Immature natural killer cell (primary cell): ENCODE data around the gene ADGRF5. TPM values are rescaled to one million over a fixed set of nuclear protein-coding genes. Genes with fewer than 3 reads are reported as not detected.

Experiments
- DNase-seq, 3 donors: peaks; one replicate each; pipeline ENCODE4 v3.0.0; 2022; ENCODE audit warnings: mixed read lengths in 1 of 3
- H3K27ac Mint-ChIP-seq, 6 donors: one replicate each; pipeline ENCODE4 v1.8.0; 2020; ENCODE audit warnings: mixed read lengths in 6 of 6, mild to moderate bottlenecking in 5 of 6, inconsistent platforms in 4 of 6, moderate library complexity in 3 of 6
- H3K27me3 Mint-ChIP-seq, 3 donors: one replicate each; pipeline ENCODE4 v1.8.0; 2020 to 2021; ENCODE audit warnings: low read depth in 3 of 3, mild to moderate bottlenecking in 3 of 3, mixed read lengths in 3 of 3, moderate library complexity in 3 of 3, inconsistent platforms in 1 of 3
- H3K36me3 Mint-ChIP-seq, 3 donors: one replicate each; pipeline ENCODE4 v1.8.0; 2020; ENCODE audit warnings: mixed read lengths in 3 of 3, inconsistent platforms in 2 of 3, mild to moderate bottlenecking in 2 of 3
- H3K4me1 Mint-ChIP-seq, 2 donors: one replicate each; pipeline ENCODE4 v1.8.0; 2020; ENCODE audit warnings: inconsistent platforms in 2 of 2, mild to moderate bottlenecking in 2 of 2, mixed read lengths in 2 of 2, moderate library complexity in 1 of 2
- H3K4me3 Mint-ChIP-seq, 5 donors: one replicate each; pipeline ENCODE4 v1.8.0; 2020; ENCODE audit warnings: mild to moderate bottlenecking in 5 of 5, mixed read lengths in 5 of 5, inconsistent platforms in 3 of 5, moderate library complexity in 3 of 5
- H3K9me3 Mint-ChIP-seq, 6 donors: one replicate each; pipeline ENCODE4 v1.8.0; 2020; ENCODE audit warnings: mild to moderate bottlenecking in 6 of 6, mixed read lengths in 6 of 6, inconsistent platforms in 4 of 6, moderate library complexity in 3 of 6
- polyA plus RNA-seq, 3 donors: library from polyadenylated mRNA; unstranded; fragments of 300-500 nt; fragmentation: Illumina TruSeq; gene quantifications; one replicate each; pipeline ENCODE4 v1.2.3, GENCODE V29; 2021

The ADGRF5 gene, protein sequence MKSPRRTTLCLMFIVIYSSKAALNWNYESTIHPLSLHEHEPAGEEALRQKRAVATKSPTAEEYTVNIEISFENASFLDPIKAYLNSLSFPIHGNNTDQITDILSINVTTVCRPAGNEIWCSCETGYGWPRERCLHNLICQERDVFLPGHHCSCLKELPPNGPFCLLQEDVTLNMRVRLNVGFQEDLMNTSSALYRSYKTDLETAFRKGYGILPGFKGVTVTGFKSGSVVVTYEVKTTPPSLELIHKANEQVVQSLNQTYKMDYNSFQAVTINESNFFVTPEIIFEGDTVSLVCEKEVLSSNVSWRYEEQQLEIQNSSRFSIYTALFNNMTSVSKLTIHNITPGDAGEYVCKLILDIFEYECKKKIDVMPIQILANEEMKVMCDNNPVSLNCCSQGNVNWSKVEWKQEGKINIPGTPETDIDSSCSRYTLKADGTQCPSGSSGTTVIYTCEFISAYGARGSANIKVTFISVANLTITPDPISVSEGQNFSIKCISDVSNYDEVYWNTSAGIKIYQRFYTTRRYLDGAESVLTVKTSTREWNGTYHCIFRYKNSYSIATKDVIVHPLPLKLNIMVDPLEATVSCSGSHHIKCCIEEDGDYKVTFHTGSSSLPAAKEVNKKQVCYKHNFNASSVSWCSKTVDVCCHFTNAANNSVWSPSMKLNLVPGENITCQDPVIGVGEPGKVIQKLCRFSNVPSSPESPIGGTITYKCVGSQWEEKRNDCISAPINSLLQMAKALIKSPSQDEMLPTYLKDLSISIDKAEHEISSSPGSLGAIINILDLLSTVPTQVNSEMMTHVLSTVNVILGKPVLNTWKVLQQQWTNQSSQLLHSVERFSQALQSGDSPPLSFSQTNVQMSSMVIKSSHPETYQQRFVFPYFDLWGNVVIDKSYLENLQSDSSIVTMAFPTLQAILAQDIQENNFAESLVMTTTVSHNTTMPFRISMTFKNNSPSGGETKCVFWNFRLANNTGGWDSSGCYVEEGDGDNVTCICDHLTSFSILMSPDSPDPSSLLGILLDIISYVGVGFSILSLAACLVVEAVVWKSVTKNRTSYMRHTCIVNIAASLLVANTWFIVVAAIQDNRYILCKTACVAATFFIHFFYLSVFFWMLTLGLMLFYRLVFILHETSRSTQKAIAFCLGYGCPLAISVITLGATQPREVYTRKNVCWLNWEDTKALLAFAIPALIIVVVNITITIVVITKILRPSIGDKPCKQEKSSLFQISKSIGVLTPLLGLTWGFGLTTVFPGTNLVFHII (N-terminal part only)
- polyA plus RNA-seq, result not detected

DNA sequence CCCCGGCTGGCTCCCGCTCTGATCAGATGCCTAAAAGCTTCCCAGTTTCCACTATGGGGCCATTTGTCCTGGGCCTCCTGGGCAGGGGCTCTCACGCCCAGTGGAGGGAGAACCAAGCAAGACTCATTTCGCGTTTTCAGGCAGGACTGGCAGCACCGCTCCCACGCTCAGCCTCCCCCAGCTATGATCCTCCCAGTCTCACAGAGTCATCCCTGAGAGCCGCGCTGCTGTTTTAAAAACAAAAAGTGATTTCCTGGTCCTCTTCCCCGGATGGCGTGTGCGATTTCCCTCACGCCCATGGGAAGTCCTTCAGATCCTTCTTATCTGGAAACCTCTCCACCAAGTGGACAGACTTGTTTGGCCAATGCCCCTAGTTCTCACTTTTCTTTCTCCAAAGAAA is at the start of gene ADGRF5:
Gene ADGRF5 (minus strand): TSS at position 208 of the 400 bp plus-strand sequence. CDS start 15,176 bp downstream, outside the sequence.
- Mint-ChIP-seq H3K4me3 (no peak within 1 kb of the TSS), H3K36me3 (no peaks in the 10 kb centered on the region), H3K9me3 (peaks cover 0 to 4% (median 0%) of the 10 kb centered on the region in 6 donors), H3K27me3 (peaks cover 0 to 4% (median 0%) of the 10 kb centered on the region in 3 donors), H3K4me1 (no peaks in the 10 kb centered on the region), H3K27ac (no peak within 1 kb of the TSS)
- DNase-seq, result no peak

DNA sequence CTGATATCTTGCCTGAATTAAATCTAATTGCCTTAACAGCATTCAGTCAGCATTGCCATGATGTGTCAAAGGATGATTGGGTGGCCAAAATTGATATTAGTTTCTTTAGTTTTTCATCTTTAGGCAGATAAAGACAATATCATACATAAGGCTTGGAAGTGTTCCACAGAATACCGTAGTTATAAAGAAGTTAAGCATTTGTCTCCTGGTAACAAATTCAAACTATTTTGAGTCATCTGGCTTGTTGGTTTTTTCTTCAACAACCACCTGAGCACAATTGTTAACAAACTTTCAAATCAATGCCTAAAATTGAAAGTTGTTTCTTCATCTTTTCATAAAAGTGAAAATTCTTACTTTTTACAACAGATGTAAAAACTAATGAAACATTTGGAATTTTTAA is 47.5 kb upstream of the ADGRF5 start:
- no peaks in the 10 kb centered on the region for H3K4me1 Mint-ChIP-seq
- DNase-seq, result no peak
- H3K27ac Mint-ChIP-seq, result no peak overlapping the region
- peaks cover 0 to 6% (median 0%) of the 10 kb centered on the region in 6 donors for H3K9me3 Mint-ChIP-seq
- H3K27me3 Mint-ChIP-seq, result peaks cover 0 to 4% (median 0%) of the 10 kb centered on the region in 3 donors
- H3K4me3 Mint-ChIP-seq, result no peak overlapping the region
- no peaks in the 10 kb centered on the region for H3K36me3 Mint-ChIP-seq

DNA sequence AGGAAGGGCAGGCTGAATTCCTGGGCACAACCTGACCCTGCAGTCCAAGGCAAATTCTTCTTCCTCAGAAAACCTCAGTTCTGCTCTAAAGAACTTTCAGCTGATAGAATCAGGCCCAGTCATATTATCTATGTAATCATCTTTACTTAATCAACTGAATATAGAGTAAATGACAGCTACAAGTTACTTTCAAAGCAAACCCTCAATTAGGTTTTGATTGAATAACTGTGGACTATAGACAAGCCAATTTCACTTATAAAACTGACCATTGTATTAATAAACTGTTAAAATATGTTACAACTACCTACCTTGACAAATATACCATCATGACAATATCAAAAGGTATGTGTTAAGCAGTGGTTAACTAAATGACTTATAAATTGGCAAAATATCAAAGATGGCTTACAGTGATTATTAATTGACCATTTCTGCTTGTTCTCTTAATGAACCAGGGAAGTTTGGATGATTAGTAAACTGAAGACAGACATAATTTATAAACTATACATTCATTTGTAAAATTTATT is 46.1 kb upstream of the ADGRF5 start:
- Mint-ChIP-seq H3K9me3 (peaks cover 0 to 6% (median 0%) of the 10 kb centered on the region in 6 donors), H3K27me3 (peaks cover 0 to 4% (median 0%) of the 10 kb centered on the region in 3 donors), H3K36me3 (no peaks in the 10 kb centered on the region), H3K4me1 (no peaks in the 10 kb centered on the region), H3K27ac (no peak overlapping the region), H3K4me3 (no peak overlapping the region)
- no peak for DNase-seq

DNA sequence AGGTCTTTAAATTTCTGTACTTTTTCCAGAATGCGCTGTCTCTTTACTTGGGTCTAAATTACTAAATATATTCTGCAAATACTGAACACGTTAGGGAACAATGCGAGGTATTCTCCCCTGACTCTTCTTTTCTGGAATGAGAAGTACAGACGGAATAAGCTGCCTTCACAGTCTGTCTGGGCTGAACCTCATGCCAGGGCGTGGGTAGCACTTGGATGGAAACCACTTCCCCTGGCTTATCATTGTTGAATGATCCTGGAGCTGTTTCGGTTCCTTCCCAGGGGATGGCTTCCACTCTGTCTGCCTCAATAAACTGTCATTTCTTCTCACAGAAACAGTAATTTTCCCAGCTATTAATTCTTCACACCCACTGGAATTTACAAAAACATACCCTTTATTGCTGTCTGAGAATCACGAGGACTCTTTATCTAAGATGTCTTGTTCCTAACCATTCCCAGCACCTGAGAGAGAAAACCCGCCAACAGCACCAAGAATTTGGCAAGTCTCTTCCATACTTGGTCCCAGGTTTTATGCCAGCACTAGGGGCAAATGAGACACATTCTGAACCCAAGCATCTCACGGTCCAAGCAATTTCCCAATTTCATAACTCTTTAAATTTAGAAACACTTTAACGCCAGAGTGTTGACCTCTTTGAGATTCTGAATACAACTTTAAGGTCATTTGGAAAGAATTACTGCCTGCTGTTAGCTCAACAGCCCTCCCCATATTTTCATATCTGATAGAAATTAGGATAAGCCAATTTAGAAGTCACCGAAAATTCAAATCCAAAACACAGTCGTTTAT is 43.2 kb upstream of the ADGRF5 start:
- peaks cover 0 to 6% (median 0%) of the 10 kb centered on the region in 6 donors for H3K9me3 Mint-ChIP-seq
- H3K36me3 Mint-ChIP-seq, result no peaks in the 10 kb centered on the region
- no peak overlapping the region for H3K4me3 Mint-ChIP-seq
- no peaks in the 10 kb centered on the region for H3K4me1 Mint-ChIP-seq
- no peak for DNase-seq
- no peak overlapping the region for H3K27ac Mint-ChIP-seq
- peaks cover 0 to 1% (median 0%) of the 10 kb centered on the region in 3 donors for H3K27me3 Mint-ChIP-seq

DNA sequence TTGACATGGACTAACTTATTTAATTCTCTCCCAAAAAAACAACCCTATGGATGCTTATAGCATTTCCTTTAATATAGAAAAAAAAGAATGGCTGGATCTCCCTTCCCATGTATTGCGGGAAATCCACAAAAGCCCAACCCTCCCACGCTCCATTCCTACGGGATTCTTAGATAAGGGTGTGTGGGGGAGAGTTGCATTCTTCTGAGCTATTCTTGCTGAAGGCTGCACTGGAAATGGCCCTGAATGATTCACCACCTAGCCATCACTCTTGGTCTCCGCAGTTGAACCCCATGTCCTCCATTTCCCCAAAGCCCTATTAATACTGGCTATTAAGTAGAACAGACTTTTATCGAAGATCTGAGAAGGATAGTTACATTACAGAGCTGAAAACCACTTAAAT is 41.9 kb upstream of the ADGRF5 start:
- Mint-ChIP-seq H3K36me3 (no peaks in the 10 kb centered on the region), H3K4me3 (no peak overlapping the region), H3K27me3 (peaks cover 0 to 4% (median 1%) of the 10 kb centered on the region in 3 donors), H3K9me3 (peaks cover 0 to 6% (median 0%) of the 10 kb centered on the region in 6 donors), H3K27ac (no peak overlapping the region), H3K4me1 (no peaks in the 10 kb centered on the region)
- DNase-seq, result no peak

DNA sequence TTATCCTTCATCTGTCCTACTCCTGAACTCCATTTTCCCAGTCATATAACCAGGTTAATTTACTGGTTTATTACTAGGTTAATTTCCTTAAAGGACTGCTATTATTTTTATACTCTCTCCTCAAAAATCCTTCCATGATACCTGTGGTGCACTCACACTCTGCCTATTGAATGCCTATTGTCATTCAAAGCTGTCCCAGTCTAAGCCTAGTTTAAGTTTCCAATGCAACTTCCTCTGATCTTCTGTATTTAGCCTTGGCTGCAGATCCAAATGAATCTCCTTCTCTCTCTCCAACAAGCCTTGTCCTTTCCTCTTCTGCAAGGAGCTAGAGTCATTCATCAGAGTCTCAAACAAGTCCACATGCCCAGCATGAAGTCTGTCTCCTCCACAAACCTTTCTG is 41.3 kb upstream of the ADGRF5 start:
- Mint-ChIP-seq H3K27me3 (peaks cover 0 to 4% (median 1%) of the 10 kb centered on the region in 3 donors), H3K27ac (no peak overlapping the region), H3K9me3 (peaks cover 0 to 6% (median 0%) of the 10 kb centered on the region in 6 donors), H3K4me3 (no peak overlapping the region), H3K36me3 (no peaks in the 10 kb centered on the region), H3K4me1 (no peaks in the 10 kb centered on the region)
- no peak for DNase-seq

DNA sequence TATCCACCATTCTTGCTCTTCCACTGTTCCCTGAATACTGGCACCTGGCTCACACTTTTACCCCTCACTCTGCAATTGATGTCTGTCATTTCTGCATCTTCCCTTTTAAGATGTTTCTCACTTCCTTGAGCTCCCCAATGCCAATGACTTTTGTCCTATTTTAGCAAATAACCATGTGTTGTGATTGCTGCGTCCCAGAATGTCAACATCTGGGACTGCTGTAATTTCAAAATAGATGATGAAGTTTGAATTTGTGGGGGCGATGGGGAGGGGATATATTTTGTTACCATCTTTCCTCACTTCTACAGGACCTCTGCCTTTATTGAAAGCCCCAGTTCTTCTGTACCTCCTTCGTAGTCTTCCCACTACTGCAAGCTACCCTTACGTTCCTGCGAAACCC is 40.0 kb upstream of the ADGRF5 start:
- peaks cover 0 to 6% (median 0%) of the 10 kb centered on the region in 6 donors for H3K9me3 Mint-ChIP-seq
- no peak for DNase-seq
- peaks cover 3 to 7% (median 3%) of the 10 kb centered on the region in 3 donors for H3K27me3 Mint-ChIP-seq
- no peaks in the 10 kb centered on the region for H3K36me3 Mint-ChIP-seq
- no peaks in the 10 kb centered on the region for H3K4me1 Mint-ChIP-seq
- no peak overlapping the region for H3K4me3 Mint-ChIP-seq
- H3K27ac Mint-ChIP-seq, result no peak overlapping the region

DNA sequence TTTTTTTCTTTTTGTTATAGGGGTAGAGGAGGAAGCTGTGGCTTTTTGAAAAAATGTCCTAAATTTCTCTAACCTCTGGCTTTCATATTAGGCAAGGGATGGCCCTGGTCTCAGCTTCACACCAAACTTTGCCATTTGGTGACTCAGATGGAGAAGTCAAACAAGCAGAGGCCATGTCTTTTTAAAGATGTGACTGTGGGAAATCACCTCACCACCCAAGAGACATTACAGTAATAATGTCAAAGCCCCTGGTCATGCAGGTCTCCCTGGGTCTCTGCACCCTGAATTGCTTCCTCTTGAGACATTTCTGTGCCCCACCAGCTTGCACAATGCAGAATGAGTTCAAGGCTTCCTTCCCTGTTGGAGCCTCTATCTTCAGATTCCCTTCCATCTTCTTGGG is 39.5 kb upstream of the ADGRF5 start:
- H3K9me3 Mint-ChIP-seq, result peaks cover 0 to 3% (median 0%) of the 10 kb centered on the region in 6 donors
- no peaks in the 10 kb centered on the region for H3K36me3 Mint-ChIP-seq
- no peaks in the 10 kb centered on the region for H3K4me1 Mint-ChIP-seq
- H3K27ac Mint-ChIP-seq, result no peak overlapping the region
- H3K27me3 Mint-ChIP-seq, result peaks cover 3 to 7% (median 3%) of the 10 kb centered on the region in 3 donors
- no peak overlapping the region for H3K4me3 Mint-ChIP-seq
- no peak for DNase-seq

DNA sequence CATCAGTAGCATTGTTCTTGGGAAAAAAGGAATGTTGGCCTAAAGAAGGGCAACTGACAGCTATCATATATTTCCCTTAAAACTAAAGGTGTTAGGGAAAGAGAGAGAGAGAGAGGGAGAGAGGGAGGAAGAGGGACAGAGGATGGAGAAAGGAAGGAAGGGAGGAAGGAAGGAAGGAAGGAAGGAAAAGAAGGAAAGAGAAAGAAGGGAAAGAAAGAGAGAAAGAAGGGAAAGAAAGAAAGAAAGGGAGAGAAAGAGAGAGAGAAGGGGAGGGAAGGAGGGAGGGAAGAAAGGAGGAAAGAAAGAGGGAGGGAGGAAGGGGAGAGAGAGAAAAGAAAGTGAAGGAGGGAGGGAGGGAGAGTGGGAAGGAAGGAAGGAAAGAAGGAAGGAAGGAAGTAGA is 37.7 kb upstream of the ADGRF5 start:
- no peaks in the 10 kb centered on the region for H3K36me3 Mint-ChIP-seq
- H3K27ac Mint-ChIP-seq, result no peak overlapping the region
- no peak for DNase-seq
- no peaks in the 10 kb centered on the region for H3K9me3 Mint-ChIP-seq
- H3K4me1 Mint-ChIP-seq, result no peaks in the 10 kb centered on the region
- H3K4me3 Mint-ChIP-seq, result no peak overlapping the region
- H3K27me3 Mint-ChIP-seq, result peaks cover 2 to 7% (median 3%) of the 10 kb centered on the region in 3 donors

DNA sequence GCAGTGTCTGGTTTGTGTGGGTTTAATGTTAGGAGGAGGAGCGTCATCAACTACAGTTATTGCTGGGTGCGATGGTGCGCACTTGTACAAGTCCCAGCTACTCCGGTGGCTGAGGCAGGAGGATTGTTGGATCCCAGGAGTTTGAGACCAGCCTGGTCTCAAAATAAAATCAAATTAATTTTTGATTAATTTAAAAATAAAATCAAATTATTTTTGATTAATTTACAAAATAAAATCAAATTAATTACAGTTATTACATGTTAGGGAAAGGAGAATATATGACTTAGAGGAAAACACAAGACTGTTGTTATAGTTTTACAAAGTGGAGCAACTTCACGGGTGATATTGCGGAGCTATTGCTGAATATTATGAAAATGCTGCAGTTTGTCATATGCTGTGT is 34.7 kb upstream of the ADGRF5 start:
- DNase-seq, result no peak
- Mint-ChIP-seq H3K4me3 (no peak overlapping the region), H3K27me3 (peaks cover 2 to 9% (median 8%) of the 10 kb centered on the region in 3 donors), H3K36me3 (no peaks in the 10 kb centered on the region), H3K4me1 (no peaks in the 10 kb centered on the region), H3K27ac (no peak overlapping the region), H3K9me3 (peaks cover 0 to 2% (median 0%) of the 10 kb centered on the region in 6 donors)

DNA sequence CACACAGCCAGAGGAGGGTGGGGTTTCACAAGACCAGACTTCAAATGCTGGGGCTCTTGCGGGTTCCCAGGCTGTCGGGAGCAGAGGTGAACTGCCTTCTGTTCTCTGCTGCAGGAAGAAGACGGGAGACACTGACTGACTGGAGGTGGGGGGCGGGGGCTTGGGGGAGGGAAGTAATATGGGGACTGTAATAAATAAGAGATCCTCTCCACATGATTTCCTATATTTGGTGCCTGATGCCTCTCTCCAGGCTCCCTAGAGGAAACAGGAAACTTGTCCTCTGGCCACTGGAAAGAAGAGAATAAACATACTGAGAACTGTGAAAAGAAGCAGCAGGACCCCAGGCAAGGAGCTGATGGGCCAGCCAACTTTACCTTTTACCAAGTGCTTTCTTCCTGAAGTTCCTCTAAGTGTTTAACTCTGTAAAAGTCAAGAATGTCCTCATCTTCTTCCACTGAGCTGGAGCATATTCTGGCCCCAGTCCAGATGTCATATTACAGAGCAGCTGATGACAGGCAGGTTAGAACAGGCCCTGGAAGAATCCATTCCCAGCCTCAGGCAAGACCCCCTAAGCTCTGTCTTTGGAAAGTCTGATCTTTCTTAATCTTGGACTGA is 33.2 kb upstream of the ADGRF5 start:
- H3K36me3 Mint-ChIP-seq, result no peaks in the 10 kb centered on the region
- no peak overlapping the region for H3K27ac Mint-ChIP-seq
- no peak for DNase-seq
- peaks cover 0 to 2% (median 0%) of the 10 kb centered on the region in 6 donors for H3K9me3 Mint-ChIP-seq
- H3K27me3 Mint-ChIP-seq, result peaks cover 2 to 10% (median 9%) of the 10 kb centered on the region in 3 donors
- H3K4me3 Mint-ChIP-seq, result no peak overlapping the region
- H3K4me1 Mint-ChIP-seq, result no peaks in the 10 kb centered on the region

DNA sequence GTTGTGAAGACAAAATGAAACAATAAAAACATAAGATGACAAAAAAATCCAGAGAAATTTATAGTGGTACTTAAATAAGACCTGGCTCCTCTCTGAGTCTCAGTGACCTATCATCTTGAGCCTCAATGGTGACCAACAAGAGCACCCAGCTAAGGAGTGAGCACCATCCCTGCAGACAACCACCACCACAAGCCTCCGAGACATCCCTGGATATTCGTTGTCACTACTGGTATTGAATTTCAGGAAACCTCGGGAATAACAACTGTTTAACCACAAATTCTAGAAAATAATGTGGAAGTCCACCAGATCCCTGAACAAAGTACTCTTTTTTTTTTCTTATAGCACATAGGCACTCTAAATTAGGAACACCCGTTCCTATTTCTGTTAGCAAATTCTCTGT is 32.2 kb upstream of the ADGRF5 start:
- H3K27me3 Mint-ChIP-seq, result peaks cover 2 to 9% (median 6%) of the 10 kb centered on the region in 3 donors
- no peaks in the 10 kb centered on the region for H3K4me1 Mint-ChIP-seq
- no peak for DNase-seq
- H3K4me3 Mint-ChIP-seq, result no peak overlapping the region
- H3K9me3 Mint-ChIP-seq, result peaks cover 0 to 2% (median 0%) of the 10 kb centered on the region in 6 donors
- no peak overlapping the region for H3K27ac Mint-ChIP-seq
- no peaks in the 10 kb centered on the region for H3K36me3 Mint-ChIP-seq
